HEK293T (cell line): ENCODE measurements around the gene CROCC.

Experiments used
- ARNT ChIP-seq: fragments of 450-650 bp; IDR thresholded peaks from 2 replicates; pipeline ENCODE4 v1.6.1; 2017; ENCODE audit warnings: mild to moderate bottlenecking
- BHLHE40 ChIP-seq: fragments of 450-650 bp; IDR thresholded peaks from 2 replicates; pipeline ENCODE4 v1.6.1; 2016; ENCODE audit warnings: mild to moderate bottlenecking, moderate library complexity, borderline replicate concordance
- CTBP1 ChIP-seq: fragments of 450-650 bp; IDR thresholded peaks from 2 replicates; pipeline ENCODE4 v1.6.1; 2016; ENCODE audit warnings: borderline replicate concordance
- ELF4 ChIP-seq: fragments of 450-650 bp; IDR thresholded peaks from 2 replicates; pipeline ENCODE4 v1.6.1; 2017; ENCODE audit warnings: antibody characterized with exemption
- FOXA1 ChIP-seq: fragments of 450-650 bp; IDR thresholded peaks from 2 replicates; pipeline ENCODE4 v1.6.1; 2016; ENCODE audit warnings: mild to moderate bottlenecking
- FOXK2 ChIP-seq: fragments of 450-650 bp; IDR thresholded peaks from 2 replicates; pipeline ENCODE4 v1.6.1; 2016; ENCODE audit warnings: mild to moderate bottlenecking
- FOXM1 ChIP-seq: fragments of 450-650 bp; IDR thresholded peaks from 2 replicates; pipeline ENCODE4 v1.6.1; 2017; ENCODE audit warnings: mild to moderate bottlenecking, borderline replicate concordance
- L3MBTL2 ChIP-seq: fragments of 450-650 bp; conservative IDR thresholded peaks from 2 replicates; pipeline ENCODE4 v1.6.1; 2016; ENCODE audit warnings: mild to moderate bottlenecking
- NFRKB ChIP-seq: fragments of 450-650 bp; IDR thresholded peaks from 2 replicates; pipeline ENCODE4 v1.6.1; 2016; ENCODE audit warnings: mild to moderate bottlenecking, moderate library complexity
- SP1 ChIP-seq: fragments of 450-650 bp; IDR thresholded peaks from 2 replicates; pipeline ENCODE4 v1.6.1; 2017
- SUZ12 ChIP-seq: fragments of 450-650 bp; IDR thresholded peaks from 2 replicates; pipeline ENCODE4 v1.6.1; 2016; ENCODE audit warnings: mild to moderate bottlenecking
- TARDBP ChIP-seq: fragments of 450-650 bp; IDR thresholded peaks from 2 replicates; pipeline ENCODE4 v1.6.1; 2016
- ZNF384 ChIP-seq: fragments of 450-650 bp; IDR thresholded peaks from 2 replicates; pipeline ENCODE4 v1.6.1; 2016
- TF ChIP-seq, protein P1 (sequence below): fragments of 450-650 bp; IDR thresholded peaks from 2 replicates; pipeline ENCODE4 v1.6.1; 2016

DNA sequence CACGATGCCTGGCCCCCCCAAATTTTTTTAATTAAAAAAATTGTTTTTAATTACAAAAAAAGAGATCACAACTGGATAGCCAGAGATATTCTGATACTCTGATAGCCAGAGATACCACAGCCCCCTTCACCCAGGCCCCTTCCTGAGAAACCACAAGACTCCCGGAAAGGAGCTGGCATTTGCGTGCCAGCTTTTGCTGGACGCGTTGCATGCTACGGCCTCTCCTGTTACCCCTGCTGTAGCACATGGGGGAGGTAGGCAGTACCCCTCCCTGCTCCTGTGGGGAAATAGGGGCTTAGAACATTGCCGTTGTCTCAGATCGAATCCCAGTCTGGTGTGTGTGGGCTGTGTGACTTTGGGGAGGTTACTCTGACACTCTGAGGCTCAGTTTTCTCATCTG lies 36.0 kb downstream of the CROCC start:
- TF ChIP-seq SUZ12 (no peak), TARDBP (no peak), NFRKB (no peak), FOXA1 (no peak), CTBP1 (no peak), FOXM1 (no peak), SP1 (no peak), ZNF384 (no peak), L3MBTL2 (no peak), ARNT (no peak), FOXK2 (no peak), BHLHE40 (no peak), ELF4 (no peak)
- TF ChIP-seq, protein P1, sequence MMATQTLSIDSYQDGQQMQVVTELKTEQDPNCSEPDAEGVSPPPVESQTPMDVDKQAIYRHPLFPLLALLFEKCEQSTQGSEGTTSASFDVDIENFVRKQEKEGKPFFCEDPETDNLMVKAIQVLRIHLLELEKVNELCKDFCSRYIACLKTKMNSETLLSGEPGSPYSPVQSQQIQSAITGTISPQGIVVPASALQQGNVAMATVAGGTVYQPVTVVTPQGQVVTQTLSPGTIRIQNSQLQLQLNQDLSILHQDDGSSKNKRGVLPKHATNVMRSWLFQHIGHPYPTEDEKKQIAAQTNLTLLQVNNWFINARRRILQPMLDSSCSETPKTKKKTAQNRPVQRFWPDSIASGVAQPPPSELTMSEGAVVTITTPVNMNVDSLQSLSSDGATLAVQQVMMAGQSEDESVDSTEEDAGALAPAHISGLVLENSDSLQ = no peak
